ENCODE measurements around the gene CALB2. TPM values are rescaled to one million over a fixed set of nuclear protein-coding genes. Genes with fewer than 3 reads are reported as not detected.

CALB2 gene
- total and polyA plus RNA-seq, 2 of the 8 experiments (the other 6 are each of a cell fraction or from before 2014, with no cell fraction given): 1.9 to 2.6 TPM

DNA sequence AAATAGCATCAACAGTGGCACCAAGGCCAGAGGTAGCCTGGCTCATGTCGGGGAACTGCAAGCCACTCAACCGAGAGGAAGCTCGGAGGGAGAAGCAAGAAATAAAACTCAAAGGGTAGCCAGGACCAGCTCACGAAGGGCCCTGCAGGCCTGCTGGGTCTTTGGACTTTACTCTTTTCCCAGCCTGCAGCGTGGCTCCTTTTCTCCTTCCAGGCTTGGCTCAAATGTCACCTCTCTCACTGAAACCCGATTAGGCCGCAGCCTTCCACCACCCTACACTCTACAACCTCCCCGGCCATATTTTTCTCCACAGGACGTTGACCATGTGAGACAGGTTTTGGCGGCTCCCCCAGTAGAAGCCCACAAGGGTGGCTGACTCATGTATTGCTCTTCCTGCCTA lies 38.1 kb downstream of the CALB2 start (continued):
- no peak for TF ChIP-seq CBX8 (IDR thresholded peaks at IDR 0.05; ENCODE audit: borderline replicate concordance, low read depth, low read length)
- no peak for TF ChIP-seq EGR1 (IDR thresholded peaks at IDR 0.05; ENCODE audit: borderline replicate concordance, low read depth, low read length)
- TF ChIP-seq KDM4A (IDR thresholded peaks at IDR 0.05; ENCODE audit: low read depth, low read length, severe bottlenecking): no peak
- no peak for TF ChIP-seq FOSL1 (IDR thresholded peaks at IDR 0.05; ENCODE audit: insufficient read depth, low read depth, low read length)
- TF ChIP-seq SP1 (IDR thresholded peaks at IDR 0.05; ENCODE audit: low read depth, low read length): no peak

All from H1 (cell line).